ENCODE results near the gene AGO1. TPM values are rescaled to one million over a fixed set of nuclear protein-coding genes. Genes with fewer than 3 reads are reported as not detected.
A peak's percentile ranks its signal among the peaks of the same experiment; 100 is the strongest.

The AGO1 gene
- total and polyA plus RNA-seq, 10 of the 15 experiments (the other 5 are each of a cell fraction or from before 2014, with no cell fraction given), result 1.8 to 24.0 (median 8.1) TPM

DNA sequence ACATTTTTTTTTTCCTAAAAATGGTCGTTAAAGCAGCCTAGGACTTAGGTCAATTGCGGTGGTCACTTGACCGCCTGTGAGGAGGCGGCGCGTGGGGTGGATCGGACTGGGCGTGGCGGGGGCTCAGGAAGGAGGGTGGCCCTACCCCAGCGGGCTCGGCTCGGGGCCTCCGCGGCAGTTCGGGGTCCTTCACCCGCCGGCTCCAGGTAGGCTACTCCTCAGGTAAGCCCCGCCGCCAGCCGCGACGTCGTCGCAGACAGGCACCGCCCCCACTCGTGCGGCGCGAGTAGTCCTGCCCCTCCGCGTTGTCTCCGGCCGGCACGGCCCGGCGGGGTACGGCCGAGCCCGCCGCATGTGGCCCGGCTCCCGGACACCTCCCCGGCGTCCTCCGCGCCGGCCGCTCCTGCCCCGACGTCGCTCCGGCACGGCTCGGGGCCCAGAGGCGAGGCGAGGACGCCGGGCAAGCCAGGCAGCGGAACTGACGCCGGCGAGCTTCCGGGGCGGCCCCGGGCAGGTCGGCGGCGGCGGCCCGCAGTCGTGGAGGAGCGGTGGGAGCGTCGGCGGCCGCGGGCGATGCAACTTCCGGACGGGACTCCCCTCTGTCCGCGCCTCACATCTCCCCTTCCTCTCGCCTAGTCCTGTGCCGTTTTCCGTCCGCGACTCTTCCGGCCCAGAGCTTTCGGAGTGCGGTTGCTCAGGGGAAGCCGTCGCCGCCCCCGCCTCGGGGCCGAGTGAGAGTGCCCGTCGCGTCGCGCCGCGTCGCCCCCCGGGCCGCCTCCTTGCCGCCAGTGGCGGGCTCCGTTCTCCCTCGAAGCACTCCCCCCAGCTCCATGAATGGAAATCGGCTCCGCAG lies 47.8 kb downstream of the AGO1 start, which contains the start of gene AGO3 (continued):
- TF ChIP-seq, protein P1, sequence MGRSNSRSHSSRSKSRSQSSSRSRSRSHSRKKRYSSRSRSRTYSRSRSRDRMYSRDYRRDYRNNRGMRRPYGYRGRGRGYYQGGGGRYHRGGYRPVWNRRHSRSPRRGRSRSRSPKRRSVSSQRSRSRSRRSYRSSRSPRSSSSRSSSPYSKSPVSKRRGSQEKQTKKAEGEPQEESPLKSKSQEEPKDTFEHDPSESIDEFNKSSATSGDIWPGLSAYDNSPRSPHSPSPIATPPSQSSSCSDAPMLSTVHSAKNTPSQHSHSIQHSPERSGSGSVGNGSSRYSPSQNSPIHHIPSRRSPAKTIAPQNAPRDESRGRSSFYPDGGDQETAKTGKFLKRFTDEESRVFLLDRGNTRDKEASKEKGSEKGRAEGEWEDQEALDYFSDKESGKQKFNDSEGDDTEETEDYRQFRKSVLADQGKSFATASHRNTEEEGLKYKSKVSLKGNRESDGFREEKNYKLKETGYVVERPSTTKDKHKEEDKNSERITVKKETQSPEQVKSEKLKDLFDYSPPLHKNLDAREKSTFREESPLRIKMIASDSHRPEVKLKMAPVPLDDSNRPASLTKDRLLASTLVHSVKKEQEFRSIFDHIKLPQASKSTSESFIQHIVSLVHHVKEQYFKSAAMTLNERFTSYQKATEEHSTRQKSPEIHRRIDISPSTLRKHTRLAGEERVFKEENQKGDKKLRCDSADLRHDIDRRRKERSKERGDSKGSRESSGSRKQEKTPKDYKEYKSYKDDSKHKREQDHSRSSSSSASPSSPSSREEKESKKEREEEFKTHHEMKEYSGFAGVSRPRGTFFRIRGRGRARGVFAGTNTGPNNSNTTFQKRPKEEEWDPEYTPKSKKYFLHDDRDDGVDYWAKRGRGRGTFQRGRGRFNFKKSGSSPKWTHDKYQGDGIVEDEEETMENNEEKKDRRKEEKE (IDR thresholded peaks at IDR 0.05), result peak; percentile 68; the same call in 1 of the 2 replicates
- TF ChIP-seq PML (IDR thresholded peaks at IDR 0.05; ENCODE audit: low read length) (peak; percentile 53; the same call in 1 of the 2 replicates), BCL11A (IDR thresholded peaks at IDR 0.05; ENCODE audit: low read depth, low read length) (0 out of 2 replicates have a peak, but pooled peaks have one; percentile 32), TAF1 (IDR thresholded peaks at IDR 0.05; ENCODE audit: borderline replicate concordance, low read depth, low read length) (peak; percentile 76; the same call in 1 of the 2 replicates), NR2F1 (conservative IDR thresholded peaks at IDR 0.05) (peak; percentile 73; the same call in 1 of the 2 replicates), SPI1 (IDR thresholded peaks at IDR 0.05; ENCODE audit: borderline replicate concordance, insufficient read depth, low read depth, low read length) (peak; percentile 46), SRF (IDR thresholded peaks at IDR 0.05; ENCODE audit: low read depth in 2 of 2, low read length in 2 of 2) (peak in 1 of 2 experiments; percentile 81; a peak in 2 of 4 replicates), SUZ12 (IDR thresholded peaks at IDR 0.05; ENCODE audit: unreplicated experiment) (no peak), BHLHE40 (IDR thresholded peaks at IDR 0.05; ENCODE audit: borderline replicate concordance in 1 of 2, low read depth in 2 of 2, low read length in 1 of 2) (peak; percentile 50 to 96; a peak in 3 of 4 replicates), SMAD1 (IDR thresholded peaks at IDR 0.05; ENCODE audit: low read depth, partially characterized antibody) (no peak), ZBED1 (IDR thresholded peaks at IDR 0.05; ENCODE audit: borderline replicate concordance) (no peak), FOXK2 (IDR thresholded peaks at IDR 0.05) (no peak), PAX8 (IDR thresholded peaks at IDR 0.05) (no peak), IKZF1 (conservative IDR thresholded peaks at IDR 0.05) (peak; percentile 96), CBFB (IDR thresholded peaks at IDR 0.05; ENCODE audit: low read depth) (no peak)
- TF ChIP-seq, protein P2, sequence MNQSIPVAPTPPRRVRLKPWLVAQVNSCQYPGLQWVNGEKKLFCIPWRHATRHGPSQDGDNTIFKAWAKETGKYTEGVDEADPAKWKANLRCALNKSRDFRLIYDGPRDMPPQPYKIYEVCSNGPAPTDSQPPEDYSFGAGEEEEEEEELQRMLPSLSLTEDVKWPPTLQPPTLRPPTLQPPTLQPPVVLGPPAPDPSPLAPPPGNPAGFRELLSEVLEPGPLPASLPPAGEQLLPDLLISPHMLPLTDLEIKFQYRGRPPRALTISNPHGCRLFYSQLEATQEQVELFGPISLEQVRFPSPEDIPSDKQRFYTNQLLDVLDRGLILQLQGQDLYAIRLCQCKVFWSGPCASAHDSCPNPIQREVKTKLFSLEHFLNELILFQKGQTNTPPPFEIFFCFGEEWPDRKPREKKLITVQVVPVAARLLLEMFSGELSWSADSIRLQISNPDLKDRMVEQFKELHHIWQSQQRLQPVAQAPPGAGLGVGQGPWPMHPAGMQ (IDR thresholded peaks at IDR 0.05; ENCODE audit: borderline replicate concordance), result no peak
- TF ChIP-seq, protein P3, sequence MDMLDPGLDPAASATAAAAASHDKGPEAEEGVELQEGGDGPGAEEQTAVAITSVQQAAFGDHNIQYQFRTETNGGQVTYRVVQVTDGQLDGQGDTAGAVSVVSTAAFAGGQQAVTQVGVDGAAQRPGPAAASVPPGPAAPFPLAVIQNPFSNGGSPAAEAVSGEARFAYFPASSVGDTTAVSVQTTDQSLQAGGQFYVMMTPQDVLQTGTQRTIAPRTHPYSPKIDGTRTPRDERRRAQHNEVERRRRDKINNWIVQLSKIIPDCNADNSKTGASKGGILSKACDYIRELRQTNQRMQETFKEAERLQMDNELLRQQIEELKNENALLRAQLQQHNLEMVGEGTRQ (IDR thresholded peaks at IDR 0.05; ENCODE audit: borderline replicate concordance, low read depth, low read length), result no peak
- TF ChIP-seq, protein P4, sequence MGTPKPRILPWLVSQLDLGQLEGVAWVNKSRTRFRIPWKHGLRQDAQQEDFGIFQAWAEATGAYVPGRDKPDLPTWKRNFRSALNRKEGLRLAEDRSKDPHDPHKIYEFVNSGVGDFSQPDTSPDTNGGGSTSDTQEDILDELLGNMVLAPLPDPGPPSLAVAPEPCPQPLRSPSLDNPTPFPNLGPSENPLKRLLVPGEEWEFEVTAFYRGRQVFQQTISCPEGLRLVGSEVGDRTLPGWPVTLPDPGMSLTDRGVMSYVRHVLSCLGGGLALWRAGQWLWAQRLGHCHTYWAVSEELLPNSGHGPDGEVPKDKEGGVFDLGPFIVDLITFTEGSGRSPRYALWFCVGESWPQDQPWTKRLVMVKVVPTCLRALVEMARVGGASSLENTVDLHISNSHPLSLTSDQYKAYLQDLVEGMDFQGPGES (IDR thresholded peaks at IDR 0.05), result peak; percentile 63; the same call in 1 of the 2 replicates
- TF ChIP-seq, protein P5, sequence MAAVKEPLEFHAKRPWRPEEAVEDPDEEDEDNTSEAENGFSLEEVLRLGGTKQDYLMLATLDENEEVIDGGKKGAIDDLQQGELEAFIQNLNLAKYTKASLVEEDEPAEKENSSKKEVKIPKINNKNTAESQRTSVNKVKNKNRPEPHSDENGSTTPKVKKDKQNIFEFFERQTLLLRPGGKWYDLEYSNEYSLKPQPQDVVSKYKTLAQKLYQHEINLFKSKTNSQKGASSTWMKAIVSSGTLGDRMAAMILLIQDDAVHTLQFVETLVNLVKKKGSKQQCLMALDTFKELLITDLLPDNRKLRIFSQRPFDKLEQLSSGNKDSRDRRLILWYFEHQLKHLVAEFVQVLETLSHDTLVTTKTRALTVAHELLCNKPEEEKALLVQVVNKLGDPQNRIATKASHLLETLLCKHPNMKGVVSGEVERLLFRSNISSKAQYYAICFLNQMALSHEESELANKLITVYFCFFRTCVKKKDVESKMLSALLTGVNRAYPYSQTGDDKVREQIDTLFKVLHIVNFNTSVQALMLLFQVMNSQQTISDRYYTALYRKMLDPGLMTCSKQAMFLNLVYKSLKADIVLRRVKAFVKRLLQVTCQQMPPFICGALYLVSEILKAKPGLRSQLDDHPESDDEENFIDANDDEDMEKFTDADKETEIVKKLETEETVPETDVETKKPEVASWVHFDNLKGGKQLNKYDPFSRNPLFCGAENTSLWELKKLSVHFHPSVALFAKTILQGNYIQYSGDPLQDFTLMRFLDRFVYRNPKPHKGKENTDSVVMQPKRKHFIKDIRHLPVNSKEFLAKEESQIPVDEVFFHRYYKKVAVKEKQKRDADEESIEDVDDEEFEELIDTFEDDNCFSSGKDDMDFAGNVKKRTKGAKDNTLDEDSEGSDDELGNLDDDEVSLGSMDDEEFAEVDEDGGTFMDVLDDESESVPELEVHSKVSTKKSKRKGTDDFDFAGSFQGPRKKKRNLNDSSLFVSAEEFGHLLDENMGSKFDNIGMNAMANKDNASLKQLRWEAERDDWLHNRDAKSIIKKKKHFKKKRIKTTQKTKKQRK (IDR thresholded peaks at IDR 0.05; ENCODE audit: low read depth, low read length), result no peak
